ENCODE measurements around the gene HTR3A. TPM values are rescaled to one million over a fixed set of nuclear protein-coding genes. Genes with fewer than 3 reads are reported as not detected.

The HTR3A gene
- polyA plus RNA-seq, 1 donor (not counting 4 experiments of a cell fraction or from before 2014, with no cell fraction given): not detected

- FAIRE-seq: no peak
- Histone ChIP-seq H3K9me3 (ENCODE audit: control insufficient read depth, low read depth, low read length) (no peaks in the 10 kb centered on the region), H4K20me1 (ENCODE audit: control insufficient read depth, extremely low read depth, insufficient read depth, low read length) (no peaks in the 10 kb centered on the region), H3K79me2 (ENCODE audit: control insufficient read depth, insufficient read depth, low read length) (no peaks in the 10 kb centered on the region), H3K4me3 (ENCODE audit: control insufficient read depth in 2 of 3, extremely low read depth in 1 of 3, insufficient read depth in 2 of 3, low read depth in 1 of 3, low read length in 3 of 3) (no peak overlapping the region), H3K4me1 (ENCODE audit: control insufficient read depth, extremely low read depth, insufficient read depth, low read length) (no peaks in the 10 kb centered on the region), H3K27ac (ENCODE audit: control insufficient read depth, insufficient read depth, low read length) (no peak overlapping the region), H3K36me3 (ENCODE audit: control insufficient read depth in 2 of 2, extremely low read depth in 1 of 2, insufficient read depth in 2 of 2, low read length in 2 of 2) (no peaks in the 10 kb centered on the region), H3K9me1 (ENCODE audit: control insufficient read depth, extremely low read depth, insufficient read depth, low read length) (no peaks in the 10 kb centered on the region), H3K27me3 (ENCODE audit: control insufficient read depth, extremely low read depth, insufficient read depth, low read length) (peaks cover 6% of the 10 kb centered on the region), H3K4me2 (ENCODE audit: control insufficient read depth, extremely low read depth, insufficient read depth, low read depth, low read length) (no peak overlapping the region), H3K9ac (ENCODE audit: control insufficient read depth, extremely low read depth, insufficient read depth, low read length) (no peak overlapping the region), H2AFZ (ENCODE audit: control insufficient read depth, low read length) (no peak overlapping the region)
- dilution Hi-C loops (cut with MboI; ENCODE audit: extremely low pct_ligation_motif_present, low sequenced_read_pairs): no loop called here
- no peak for DNase-seq (ENCODE audit: low read depth, low spot score)
- TF ChIP-seq EZH2 (IDR thresholded peaks at IDR 0.05; ENCODE audit: low read length) (no peak), CTCF (optimal IDR thresholded peaks at IDR 0.05 in 1 of 3, IDR thresholded peaks at IDR 0.05 in 1 of 3, conservative IDR thresholded peaks at IDR 0.05 in 1 of 3; ENCODE audit: extremely low read depth in 1 of 3, insufficient read depth in 2 of 3, low read length in 3 of 3) (no peak)
Measured at GRCh38 chr11:113951537-113951936, 23.4 kb upstream of the HTR3A start.

- no peak for FAIRE-seq
- peaks cover 6% of the 10 kb centered on the region for H3K27me3 ChIP-seq (ENCODE audit: control insufficient read depth, extremely low read depth, insufficient read depth, low read length)
- H3K9me3 ChIP-seq (ENCODE audit: control insufficient read depth, low read depth, low read length): no peaks in the 10 kb centered on the region
- no peak overlapping the region for H3K4me2 ChIP-seq (ENCODE audit: control insufficient read depth, extremely low read depth, insufficient read depth, low read depth, low read length)
- no peak overlapping the region for H2AFZ ChIP-seq (ENCODE audit: control insufficient read depth, low read length)
- H3K4me3 ChIP-seq (ENCODE audit: control insufficient read depth in 2 of 3, extremely low read depth in 1 of 3, insufficient read depth in 2 of 3, low read depth in 1 of 3, low read length in 3 of 3): no peak overlapping the region
- H3K36me3 ChIP-seq (ENCODE audit: control insufficient read depth in 2 of 2, extremely low read depth in 1 of 2, insufficient read depth in 2 of 2, low read length in 2 of 2): no peaks in the 10 kb centered on the region
- DNase-seq (ENCODE audit: low read depth, low spot score): no peak
- H3K27ac ChIP-seq (ENCODE audit: control insufficient read depth, insufficient read depth, low read length): no peak overlapping the region
- no peaks in the 10 kb centered on the region for H4K20me1 ChIP-seq (ENCODE audit: control insufficient read depth, extremely low read depth, insufficient read depth, low read length)
- dilution Hi-C loops (cut with MboI; ENCODE audit: extremely low pct_ligation_motif_present, low sequenced_read_pairs): no loop called here
- no peaks in the 10 kb centered on the region for H3K79me2 ChIP-seq (ENCODE audit: control insufficient read depth, insufficient read depth, low read length)
- H3K4me1 ChIP-seq (ENCODE audit: control insufficient read depth, extremely low read depth, insufficient read depth, low read length): no peaks in the 10 kb centered on the region
- H3K9ac ChIP-seq (ENCODE audit: control insufficient read depth, extremely low read depth, insufficient read depth, low read length): no peak overlapping the region
- no peaks in the 10 kb centered on the region for H3K9me1 ChIP-seq (ENCODE audit: control insufficient read depth, extremely low read depth, insufficient read depth, low read length)
- no peak for TF ChIP-seq EZH2 (IDR thresholded peaks at IDR 0.05; ENCODE audit: low read length)
- no peak for TF ChIP-seq CTCF (optimal IDR thresholded peaks at IDR 0.05 in 1 of 3, IDR thresholded peaks at IDR 0.05 in 1 of 3, conservative IDR thresholded peaks at IDR 0.05 in 1 of 3; ENCODE audit: extremely low read depth in 1 of 3, insufficient read depth in 2 of 3, low read length in 3 of 3)
Measured at GRCh38 chr11:113952070-113952469, 22.8 kb upstream of the HTR3A start.
